T-helper 2 cell treated with Interferon-gamma antibody and Interleukin-4, amounts not matched to agents 100 ng/mL and 5 ng/mL, for 36 hours (primary cell): ENCODE results near the gene DYRK2. TPM values are rescaled to one million over a fixed set of nuclear protein-coding genes. Genes with fewer than 3 reads are reported as not detected.

ENCODE experiments used
- intact Hi-C: fragments of 100-400 bp; cut with micrococcal nuclease; formaldehyde crosslinking; loops from one replicate; pipeline ENCODE4 v1.15.1; 2023
- total RNA-seq: library from RNA; stranded (reverse); gene quantifications from 2 replicates; pipeline ENCODE4 v1.2.3, GENCODE V29; 2022

The DYRK2 gene
- 32.8 and 34.7 TPM in 2 replicates for total RNA-seq

DNA sequence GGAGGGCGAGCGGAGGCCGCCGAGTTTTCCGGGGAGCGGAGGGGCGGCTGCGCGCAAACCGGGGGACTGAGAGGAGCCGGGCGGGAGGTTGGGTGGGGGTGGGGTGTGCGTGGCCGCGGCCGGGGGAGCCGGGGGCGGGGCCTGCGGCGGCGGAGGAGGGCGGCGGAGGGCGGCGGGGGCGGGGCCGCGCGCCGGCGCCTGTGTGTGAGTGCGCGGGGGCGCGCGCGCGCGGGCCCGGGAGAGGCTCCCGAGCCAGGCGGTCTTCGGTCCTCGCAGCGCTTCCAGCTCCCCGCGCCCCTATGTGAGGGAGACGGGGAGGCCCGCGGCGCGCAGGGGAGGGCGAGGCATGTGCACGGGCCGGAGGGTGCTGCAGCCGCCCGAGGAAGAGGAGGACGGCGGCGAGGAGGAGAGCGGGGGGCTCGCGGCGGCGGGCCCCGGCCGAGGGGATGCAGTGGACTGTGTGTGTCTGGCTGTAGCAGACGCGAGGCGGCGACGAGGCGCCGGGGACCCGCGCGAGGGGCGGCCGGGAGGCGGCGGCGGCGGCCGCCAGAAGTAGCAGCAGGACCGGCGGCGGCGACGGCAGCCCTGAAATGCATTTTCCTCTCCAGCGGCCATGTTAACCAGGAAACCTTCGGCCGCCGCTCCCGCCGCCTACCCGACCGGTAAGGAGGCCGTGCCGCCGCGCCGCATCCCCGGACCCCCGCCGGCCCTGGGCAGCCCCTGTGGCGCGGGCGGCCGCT lies at the start of gene DYRK2:
Gene DYRK2 (plus strand): TSS at position 225 of the 740 bp plus-strand sequence. CDS start 389 bp downstream, at position 614.
- intact Hi-C loops, result loop anchor here (1.0 kb wide), 3 partner anchors 18 to 379 kb away; partner anchors contain the start of gene CAND1

DNA sequence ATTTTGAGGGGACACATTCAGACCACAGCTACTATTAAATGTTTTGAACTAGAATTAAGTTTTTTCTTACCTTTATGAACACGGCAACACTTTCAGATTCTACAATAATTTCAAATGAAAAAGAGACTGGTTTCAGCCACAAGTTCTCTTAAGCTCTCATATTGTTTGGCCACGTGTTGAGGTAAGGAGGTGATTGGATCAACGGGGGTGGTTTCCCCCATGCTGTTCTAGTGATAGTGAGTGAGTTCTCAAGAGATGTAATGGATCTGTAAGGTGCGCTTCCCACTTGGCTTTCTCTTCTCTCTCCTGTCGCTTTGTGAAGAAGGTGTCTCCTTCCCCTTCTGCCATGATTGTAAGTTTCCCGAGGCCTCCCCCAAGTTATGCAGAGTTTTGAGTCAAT lies 48.9 kb upstream of the DYRK2 start:
- intact Hi-C loops, result no loop called here

DNA sequence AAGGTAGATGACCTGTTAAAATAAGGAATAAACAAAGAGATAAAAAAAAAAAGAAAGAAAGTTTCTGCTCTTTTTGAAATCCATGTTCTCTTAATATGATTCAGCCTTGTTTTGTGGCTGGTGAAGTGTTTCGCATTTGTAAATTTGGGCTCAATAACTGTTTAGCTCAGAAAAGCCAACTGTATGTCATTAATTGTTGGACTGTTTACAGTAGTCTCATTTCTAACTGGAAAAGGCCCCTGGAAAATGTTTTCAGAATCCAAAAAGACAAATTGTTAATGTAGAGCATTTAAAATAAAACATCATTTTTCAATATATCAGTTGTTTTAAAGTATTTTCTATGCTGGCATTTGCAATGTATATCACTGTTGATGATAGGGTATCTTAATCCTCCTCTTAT lies 47.4 kb upstream of the DYRK2 start:
- intact Hi-C loops, result no loop called here

DNA sequence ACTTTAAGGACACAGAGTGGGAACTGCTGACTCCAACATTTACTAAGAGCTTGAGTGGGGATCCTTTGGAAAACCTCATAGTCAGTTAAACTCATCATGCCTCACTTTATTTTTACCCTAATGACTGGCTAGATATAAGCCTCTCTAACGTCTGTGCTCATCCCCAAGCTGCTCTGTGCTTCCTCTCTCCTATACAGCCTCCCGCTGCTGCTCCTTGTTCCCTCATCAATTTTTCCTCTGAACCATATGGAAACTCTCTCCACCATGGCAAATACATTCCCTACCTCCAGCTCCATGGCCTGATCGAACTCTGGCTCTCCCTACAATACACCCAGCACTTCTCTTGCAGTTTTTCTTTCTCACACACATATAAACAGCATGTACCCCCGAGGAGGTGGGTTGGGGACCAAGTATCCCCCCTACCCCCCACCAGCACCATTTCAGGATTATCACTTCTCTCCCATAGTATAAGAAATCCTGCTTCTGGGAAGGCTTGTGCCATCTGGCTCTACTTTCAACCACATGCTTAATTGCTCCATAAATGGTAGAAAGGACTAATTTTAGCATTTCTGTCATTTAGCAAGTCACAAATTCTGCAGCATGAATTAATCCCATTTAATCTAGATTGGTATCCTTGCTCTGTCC lies 39.2 kb upstream of the DYRK2 start:
- intact Hi-C loops, result no loop called here

DNA sequence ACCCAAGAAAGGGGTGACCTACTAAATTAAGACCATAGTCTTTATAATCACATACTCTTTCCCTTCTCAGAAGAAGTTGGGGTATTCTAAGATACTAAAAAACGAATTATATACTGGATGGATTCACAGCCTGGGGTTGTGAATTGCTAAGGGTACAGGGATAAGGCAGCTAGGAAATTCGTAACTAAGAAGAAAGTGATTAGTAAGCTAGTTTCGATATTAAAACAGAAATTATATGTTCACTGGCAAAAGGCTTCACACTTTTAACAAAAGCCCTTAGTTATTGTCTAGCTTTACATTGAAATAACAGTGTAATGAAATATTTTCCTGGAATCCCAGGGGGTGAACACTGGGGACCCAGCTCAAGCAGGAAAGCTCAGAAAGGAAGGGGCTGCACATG lies 35.5 kb upstream of the DYRK2 start:
- intact Hi-C loops, result no loop called here

DNA sequence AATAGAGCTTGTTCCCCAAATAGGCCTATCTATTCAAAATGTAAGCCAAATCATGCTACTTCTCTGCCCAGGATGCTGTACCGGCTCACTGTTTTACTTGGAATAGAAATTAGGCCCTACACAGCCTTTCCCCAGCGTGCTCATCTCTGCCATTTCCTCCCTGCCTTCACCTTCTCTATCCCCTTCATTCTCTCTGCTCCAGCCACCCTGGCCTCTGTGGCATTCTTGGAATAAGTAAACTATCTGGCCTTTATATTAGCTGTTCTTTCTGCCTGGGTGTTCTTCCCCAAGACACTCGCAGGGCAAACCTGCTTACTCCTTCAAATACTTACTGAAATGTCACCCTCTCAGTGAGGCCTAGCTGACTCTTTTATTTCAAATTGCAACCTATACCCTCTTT lies 30.9 kb upstream of the DYRK2 start:
- intact Hi-C loops, result no loop called here

DNA sequence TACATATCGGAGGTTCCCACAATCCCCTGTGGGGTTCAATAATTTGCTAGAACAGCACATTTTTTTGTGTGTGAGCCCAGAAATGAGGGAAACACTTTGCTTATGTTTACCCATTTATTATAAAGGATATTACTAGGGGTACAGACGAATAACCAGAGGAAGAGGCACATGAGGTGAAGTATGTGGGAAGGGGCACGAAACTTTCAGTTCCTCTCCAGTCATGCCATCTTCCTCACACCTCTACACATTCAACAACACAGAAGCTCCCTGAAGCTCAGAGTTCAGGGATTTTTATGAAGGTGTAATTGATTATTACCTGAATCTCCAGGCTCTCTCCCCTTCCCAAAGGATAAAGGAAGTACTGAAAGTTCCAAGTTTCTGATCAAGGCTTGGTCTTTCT lies 30.2 kb upstream of the DYRK2 start:
- intact Hi-C loops, result no loop called here

DNA sequence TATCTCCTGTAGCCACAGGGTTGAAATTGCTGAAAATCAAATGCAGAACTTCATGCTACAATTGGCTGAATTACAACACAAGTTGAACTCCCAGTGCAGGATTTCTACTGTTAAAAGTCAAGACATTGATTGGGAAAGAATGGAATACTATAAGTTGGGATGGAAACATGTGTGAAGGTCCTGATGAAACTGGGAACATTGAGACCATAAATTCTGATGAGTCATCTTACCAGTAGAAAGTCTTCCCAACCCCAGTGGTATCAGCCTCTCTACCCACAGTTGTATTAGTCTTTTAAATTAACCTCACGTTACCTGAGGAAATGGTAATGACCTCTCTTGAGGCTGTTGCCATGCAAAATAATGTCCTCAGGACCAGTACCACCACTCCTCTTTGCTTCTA lies 27.4 kb upstream of the DYRK2 start:
- intact Hi-C loops, result no loop called here

DNA sequence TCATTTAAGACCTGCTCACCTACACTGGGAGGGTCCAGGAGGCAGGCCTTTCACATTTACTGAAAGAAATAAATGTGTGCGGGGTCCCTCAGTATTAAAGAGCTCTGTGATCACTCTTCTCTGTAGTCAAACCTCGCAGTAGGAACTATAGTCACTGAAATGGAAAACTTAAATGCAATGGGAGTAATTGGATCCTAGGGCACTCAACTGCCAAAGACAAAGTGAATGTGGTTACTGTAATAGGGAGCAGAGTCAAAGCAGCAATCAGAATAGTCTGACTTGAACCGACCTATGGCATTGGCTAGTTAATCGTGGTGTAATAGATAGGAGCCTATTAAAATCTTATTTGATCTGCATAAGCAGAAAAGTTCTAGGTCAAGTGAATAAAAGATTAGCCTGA lies 26.6 kb upstream of the DYRK2 start:
- intact Hi-C loops, result no loop called here

DNA sequence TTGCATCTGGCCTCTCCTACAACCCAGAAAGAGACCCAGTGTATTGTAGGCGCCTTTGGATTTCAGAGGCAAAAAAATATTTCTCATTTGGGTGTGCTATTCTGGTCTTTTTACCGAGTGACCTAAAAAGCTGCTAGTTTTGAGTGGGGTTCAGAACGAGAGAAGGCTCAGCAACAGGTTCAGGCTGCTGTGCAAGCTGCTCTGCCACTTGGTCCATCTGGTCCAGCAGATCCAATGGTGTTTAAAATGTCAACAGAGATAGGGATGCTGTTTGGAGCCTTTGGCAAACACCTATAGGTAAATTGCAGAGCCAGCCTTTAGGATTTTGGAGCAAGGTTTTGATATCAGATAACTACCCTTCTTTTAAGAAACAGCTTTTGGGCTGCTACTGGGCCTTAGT lies 25.3 kb upstream of the DYRK2 start:
- intact Hi-C loops, result no loop called here

DNA sequence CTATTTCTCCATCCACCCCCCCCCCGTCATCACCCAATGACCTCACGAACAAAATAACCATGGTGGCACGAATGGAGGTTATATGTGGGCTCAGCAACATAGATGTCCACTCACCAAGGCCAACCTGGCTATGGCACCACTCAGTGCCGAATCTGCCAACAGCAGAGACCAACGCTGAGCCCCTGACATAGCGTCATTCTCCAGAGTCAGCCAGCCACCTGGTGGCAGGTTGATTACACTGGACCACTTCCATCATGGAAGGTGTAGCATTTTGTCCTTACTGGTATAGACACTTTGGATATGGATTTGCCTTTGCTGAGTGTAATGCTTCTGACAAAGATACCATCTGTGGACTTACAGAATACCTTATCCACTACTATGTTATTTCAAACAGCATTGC lies 24.2 kb upstream of the DYRK2 start:
- intact Hi-C loops, result no loop called here

DNA sequence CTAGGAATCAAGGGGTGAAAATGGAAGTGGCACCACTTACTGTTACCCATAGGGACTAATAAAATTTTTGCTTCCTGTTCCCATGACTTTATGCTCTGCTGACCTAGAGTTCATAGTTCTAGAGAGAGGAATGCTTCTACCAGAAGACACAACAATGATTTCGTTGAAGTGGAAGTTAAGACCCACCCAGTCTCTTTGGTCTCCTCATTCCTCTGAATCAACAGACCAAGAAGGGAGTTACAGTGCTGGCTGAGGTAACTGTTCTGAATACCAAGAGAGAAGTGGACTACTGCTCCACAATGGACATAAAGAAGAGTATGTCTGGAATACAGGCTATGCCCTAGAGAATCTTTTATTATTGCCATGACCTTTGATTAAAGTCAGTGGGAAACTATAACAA lies 23.5 kb upstream of the DYRK2 start:
- intact Hi-C loops, result no loop called here

DNA sequence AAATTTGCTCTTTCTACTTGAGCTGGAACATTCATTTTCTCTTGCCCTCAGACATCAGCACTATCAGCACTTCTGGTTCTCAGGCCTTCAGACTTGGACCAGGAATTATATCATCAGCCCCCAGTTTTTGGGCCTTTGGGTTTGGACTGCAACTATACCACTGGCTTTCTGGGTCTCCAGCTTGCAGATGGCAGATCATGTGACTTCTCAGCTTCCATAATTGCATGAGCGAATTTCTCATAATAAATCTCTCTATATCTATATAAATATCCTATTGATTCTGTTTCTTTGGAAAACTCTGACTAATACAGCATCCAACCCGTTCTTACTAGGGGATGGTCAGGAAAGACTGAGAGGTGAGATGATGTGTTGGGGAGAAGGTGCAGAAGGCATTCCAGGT lies 22.4 kb upstream of the DYRK2 start:
- intact Hi-C loops, result no loop called here

DNA sequence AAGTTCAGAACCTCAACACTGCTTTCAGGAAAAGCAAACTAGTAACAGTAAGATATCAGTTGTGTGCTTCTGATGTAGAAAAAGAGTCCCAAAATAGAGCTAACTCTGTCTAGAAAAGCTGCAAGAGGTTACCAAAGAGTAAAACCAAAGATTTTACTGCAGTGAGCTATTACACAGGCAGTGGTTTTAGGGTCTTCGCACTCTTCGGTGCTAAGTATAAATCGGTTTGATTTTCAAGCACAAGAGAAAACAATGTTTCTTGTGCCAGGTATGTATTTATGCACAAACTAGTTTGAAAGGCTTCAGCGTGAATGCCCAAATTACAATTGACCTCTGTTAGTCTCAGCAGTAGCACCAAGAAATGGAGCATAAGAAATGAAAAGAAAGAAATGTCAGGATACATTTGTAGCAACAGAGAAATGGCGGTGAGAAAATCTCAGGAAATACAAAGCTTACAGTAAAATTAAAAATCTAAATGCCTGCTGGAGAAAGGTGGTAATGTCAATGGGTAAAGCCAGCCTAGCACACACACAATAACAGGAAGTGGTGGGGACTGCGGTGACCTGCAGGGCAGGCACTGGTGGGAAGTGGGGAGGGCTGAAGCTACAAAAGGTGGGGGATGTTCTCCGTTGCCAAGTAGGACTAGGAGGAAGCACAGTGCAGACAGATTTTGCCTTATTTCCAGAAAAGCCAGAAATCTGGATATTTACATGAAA lies 18.0 kb upstream of the DYRK2 start:
- intact Hi-C loops, result loop anchor here (1.0 to 5.0 kb wide), 6 partner anchors 18 to 188 kb away; partner anchors contain the start of gene DYRK2

DNA sequence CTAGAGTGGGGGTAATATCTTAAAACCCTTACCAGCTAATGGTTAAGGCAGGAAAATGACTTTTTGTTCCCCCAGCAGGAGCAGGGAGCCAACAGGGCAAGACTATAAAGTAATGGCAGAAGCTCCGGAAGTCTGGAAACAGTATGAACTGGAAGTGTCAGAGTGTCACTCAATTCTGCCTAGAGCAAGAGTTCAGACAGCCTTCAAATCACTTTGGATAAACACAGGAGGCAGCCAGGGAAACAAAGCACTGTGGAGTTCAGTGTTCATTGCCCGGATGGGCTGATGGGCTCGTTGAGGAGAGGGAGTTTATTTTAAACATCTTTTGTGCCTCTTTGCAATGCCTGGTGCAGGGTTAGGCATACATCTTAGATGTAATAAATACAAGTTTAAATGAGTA lies 16.5 kb upstream of the DYRK2 start:
- intact Hi-C loops, result loop anchor here (5.0 kb wide), 2 partner anchors 65 to 190 kb away; no protein-coding TSS in a partner anchor

DNA sequence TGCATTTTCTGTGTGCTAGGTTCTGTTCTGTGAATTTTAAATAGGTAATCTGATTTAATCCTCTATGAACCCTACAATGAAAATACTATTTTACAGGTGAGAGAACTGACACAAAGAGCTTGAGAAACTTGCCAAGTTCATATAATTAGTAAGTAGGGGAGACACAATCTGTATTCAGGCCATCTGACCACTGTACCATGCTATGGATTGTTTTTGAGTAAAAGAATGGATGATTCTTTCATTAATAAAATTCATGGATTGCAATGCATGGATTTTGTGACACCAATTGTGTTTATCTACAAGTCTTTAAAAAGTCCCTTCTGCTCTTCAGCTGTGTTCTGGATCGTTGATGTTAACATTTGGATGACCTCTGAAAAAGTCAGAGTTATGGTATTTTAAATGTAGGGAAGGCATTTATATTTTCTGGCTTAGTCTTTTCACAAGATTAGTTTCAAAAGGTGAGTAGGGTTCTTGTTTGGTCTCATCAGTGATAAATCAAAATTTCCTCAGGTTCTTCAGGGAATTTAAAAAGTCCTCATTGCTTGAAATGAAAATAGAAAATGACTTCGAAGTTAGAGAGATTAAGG lies 15.4 kb upstream of the DYRK2 start:
- intact Hi-C loops, result loop anchor here (5.0 kb wide), 2 partner anchors 64 to 191 kb away; no protein-coding TSS in a partner anchor

DNA sequence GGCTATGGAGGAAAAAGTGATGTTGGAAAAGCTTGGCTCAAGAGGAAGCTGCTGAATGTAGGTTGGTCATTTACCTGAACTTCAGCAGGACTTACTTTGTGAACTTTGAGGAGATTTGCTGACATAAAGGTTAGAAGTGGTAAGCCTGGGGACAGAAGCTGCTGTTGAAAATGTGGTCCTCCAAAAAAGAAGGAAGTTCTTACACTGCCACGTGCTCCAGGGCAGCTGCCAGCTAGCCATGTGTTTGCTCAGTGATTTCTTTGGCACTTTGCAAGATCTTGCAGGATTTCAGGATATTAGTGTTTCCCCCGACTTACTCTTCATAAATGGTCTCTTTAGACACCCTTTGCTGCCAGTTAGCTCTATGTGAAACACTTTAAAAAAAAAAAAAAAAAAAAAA lies 14.8 kb upstream of the DYRK2 start:
- intact Hi-C loops, result loop anchor here (5.0 kb wide), 2 partner anchors 64 to 191 kb away; no protein-coding TSS in a partner anchor

DNA sequence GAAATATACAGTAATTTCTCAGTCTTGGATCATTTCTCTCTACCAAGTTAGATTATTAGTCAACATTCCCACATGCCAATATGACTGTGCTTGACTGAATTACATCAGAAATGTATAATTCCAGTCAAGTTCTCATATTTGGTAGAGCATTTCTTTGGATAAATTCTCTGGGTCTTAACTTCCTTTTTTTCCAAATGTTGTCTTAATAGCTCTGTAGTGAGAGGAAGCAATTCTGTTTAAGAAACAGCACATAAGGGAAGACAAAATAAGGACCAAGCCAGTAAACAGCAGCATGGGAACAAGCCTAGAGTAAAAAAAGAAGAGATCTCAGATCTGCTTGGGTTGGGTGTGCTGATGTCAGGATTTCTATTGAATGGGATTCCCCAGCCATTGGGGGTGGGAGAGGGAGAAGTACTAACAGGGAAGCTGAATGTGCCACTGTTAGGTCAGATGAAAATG lies 14.2 kb upstream of the DYRK2 start:
- intact Hi-C loops, result loop anchor here (5.0 kb wide), 2 partner anchors 63 to 192 kb away; no protein-coding TSS in a partner anchor

DNA sequence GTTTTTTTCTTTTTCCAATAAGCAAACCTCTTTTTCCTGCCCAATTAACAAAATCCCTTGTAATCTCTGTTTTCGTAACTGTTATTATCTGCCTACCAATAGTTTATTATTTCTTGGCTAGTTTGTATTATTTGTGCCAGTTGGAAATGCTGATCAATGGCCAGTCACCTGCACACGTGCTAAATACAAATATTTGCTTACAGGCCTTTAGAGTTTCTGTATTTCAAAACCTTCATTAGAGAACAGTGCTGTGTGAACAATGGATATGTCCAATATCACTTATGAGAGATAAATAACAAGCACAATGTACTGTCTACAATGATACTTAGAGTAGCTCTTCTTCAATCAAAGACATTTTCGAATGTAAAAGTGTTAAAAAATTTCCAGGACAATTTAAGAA lies 10.8 kb upstream of the DYRK2 start:
- intact Hi-C loops, result no loop called here

DNA sequence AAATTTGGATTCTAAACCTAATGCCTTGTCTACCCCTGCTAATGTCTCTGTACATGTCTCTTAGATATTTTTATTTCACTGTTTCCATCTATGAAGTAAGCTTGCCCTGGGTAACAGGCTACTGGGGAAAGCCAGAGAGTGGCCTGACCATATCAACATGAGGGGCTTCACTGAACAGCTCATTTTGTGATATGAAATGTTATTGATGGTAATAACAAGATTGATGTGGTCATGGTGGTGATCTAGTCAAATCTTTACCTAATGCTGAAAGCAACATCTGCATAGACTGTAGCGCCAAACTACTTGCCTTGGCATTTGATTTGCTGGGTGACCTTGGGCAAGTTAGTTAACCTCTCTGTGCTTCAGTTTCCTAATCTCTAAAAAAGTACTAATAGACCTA lies 9.9 kb upstream of the DYRK2 start:
- intact Hi-C loops, result no loop called here

DNA sequence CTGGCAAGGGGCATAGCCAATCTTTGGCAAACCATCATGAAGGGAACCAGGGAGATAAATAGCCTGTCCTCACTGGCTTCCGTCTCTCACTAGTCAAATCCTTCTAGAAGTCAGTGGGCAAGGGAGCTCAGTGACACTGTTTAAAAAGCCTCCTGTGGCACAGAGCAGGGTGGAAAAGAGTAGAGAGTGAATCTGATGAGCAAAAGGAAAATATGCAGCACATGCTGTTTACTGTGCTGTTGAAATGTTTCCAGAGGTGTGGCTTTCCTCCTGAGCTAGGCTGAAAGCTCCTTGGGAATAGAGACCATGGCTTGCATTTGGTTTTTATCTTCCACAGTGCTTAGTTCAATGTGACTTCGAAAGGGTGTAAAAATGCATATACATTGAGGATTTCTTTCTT lies 7.7 kb upstream of the DYRK2 start:
- intact Hi-C loops, result no loop called here

DNA sequence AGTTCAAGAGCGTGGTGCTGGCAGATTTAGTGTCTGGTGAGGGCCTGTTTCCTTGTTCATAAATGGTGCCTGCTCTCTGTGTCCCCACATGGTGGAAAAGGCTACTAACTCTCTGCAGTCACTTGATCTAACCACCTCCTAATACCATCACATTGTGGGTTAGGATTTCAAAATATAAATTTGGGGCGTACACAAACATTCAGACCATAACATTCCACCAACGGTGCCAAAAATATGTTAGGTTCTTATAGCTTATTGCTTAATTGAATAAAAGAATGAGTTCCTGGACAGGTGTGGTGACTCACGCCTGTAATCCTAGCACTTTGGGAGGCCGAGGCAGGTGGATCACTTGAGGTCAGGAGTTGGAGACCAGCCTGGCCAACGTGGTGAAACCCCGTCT lies 3.4 kb upstream of the DYRK2 start:
- intact Hi-C loops, result no loop called here
